ENCODE data around the gene NRDE2.
"Not testable (repeated sequence)": the region's sequence is repeated elsewhere in the genome, so short reads cannot be mapped to it uniquely, and the experiment has no call there.

NRDE2 gene

GRCh38 chr14:90354551-90355298 is 23.0 kb upstream of the NRDE2 start:
- H3K27ac ChIP-seq = no peak overlapping the region
- TF ChIP-seq CTCF (conservative IDR thresholded peaks at IDR 0.05) (no peak), ZFX (IDR thresholded peaks at IDR 0.05) (no peak)

- H3K27ac ChIP-seq = no peak overlapping the region
- TF ChIP-seq ZFX (IDR thresholded peaks at IDR 0.05) = no peak
- no peak for TF ChIP-seq CTCF (conservative IDR thresholded peaks at IDR 0.05)
Observed at GRCh38 chr14:90349739-90350138, 18.0 kb upstream of the NRDE2 start.

GRCh38 chr14:90348270-90348669 is 16.5 kb upstream of the NRDE2 start:
- TF ChIP-seq CTCF (conservative IDR thresholded peaks at IDR 0.05) = no peak
- TF ChIP-seq ZFX (IDR thresholded peaks at IDR 0.05) = no peak
- H3K27ac ChIP-seq = no peak overlapping the region

GRCh38 chr14:90345239-90345557 is 13.5 kb upstream of the NRDE2 start:
- no peak overlapping the region for H3K27ac ChIP-seq
- no peak for TF ChIP-seq CTCF (conservative IDR thresholded peaks at IDR 0.05)
- no peak for TF ChIP-seq ZFX (IDR thresholded peaks at IDR 0.05)

- no peak overlapping the region for H3K27ac ChIP-seq
Observed at GRCh38 chr14:90344331-90345238, 12.8 kb upstream of the NRDE2 start.

GRCh38 chr14:90342327-90342726 is 10.6 kb upstream of the NRDE2 start:
- TF ChIP-seq CTCF (conservative IDR thresholded peaks at IDR 0.05) (no peak), ZFX (IDR thresholded peaks at IDR 0.05) (no peak)

More at GRCh38 chr14:90344331-90345238, 12.8 kb upstream of the NRDE2 start:
- TF ChIP-seq CTCF (conservative IDR thresholded peaks at IDR 0.05) (no peak), ZFX (IDR thresholded peaks at IDR 0.05) (no peak)

GRCh38 chr14:90341784-90342183 is 10.0 kb upstream of the NRDE2 start:
- TF ChIP-seq ZFX (IDR thresholded peaks at IDR 0.05) = no peak
- no peak for TF ChIP-seq CTCF (conservative IDR thresholded peaks at IDR 0.05)
- no peak overlapping the region for H3K27ac ChIP-seq

More at GRCh38 chr14:90342327-90342726, 10.6 kb upstream of the NRDE2 start:
- H3K27ac ChIP-seq = no peak overlapping the region

- not testable (repeated sequence) for H3K27ac ChIP-seq
Observed at GRCh38 chr14:90341232-90341631, 9.5 kb upstream of the NRDE2 start.
